GM12878 (cell line): ENCODE data around the gene DUSP10. TPM values are rescaled to one million over a fixed set of nuclear protein-coding genes. Genes with fewer than 3 reads are reported as not detected.

Experiments
- ATAC-seq: fragments of 200-7000 bp; cut with Tn5 transposase; 3 replicates; pipeline ENCODE4 v1.9.1; 2020; ENCODE audit warnings: mild to moderate bottlenecking, moderate library complexity
- BruUV-seq: library from RNA; stranded (reverse); fragments of 400-500 nt; replicated peaks from 2 replicates; lab custom pipeline; 2021; lab: Mats Ljungman, UMichigan
- CTCF ChIA-PET: fragments of 300-600 bp; sonication (Branson Sonifier 250); formaldehyde crosslinking; extraction: SDS; loops from one replicate; lab custom pipeline; 2021; ENCODE audit warnings: inconsistent platforms; lab: Yijun Ruan, JAX
- POLR2A ChIA-PET: fragments of 350-600 bp; formaldehyde crosslinking; extraction: SDS; loops from one replicate; lab custom pipeline; 2021; ENCODE audit warnings: inconsistent platforms; lab: Charles Lee
- RAD21 ChIA-PET: fragments of 300-600 bp; sonication (Branson Sonifier 250); formaldehyde crosslinking; loops from one replicate; lab custom pipeline; 2023; ENCODE audit warnings: antibody characterized with exemption; ENCODE audit not compliant: unreplicated experiment; lab: Charles Lee
- SMC1A ChIA-PET: fragments of 300-600 bp; sonication (Branson Sonifier 250); formaldehyde crosslinking; loops from one replicate; lab custom pipeline; 2023; ENCODE audit not compliant: unreplicated experiment, uncharacterized antibody; lab: Charles Lee
- DNase-seq: peaks from one replicate; pipeline ENCODE4 v3.0.0-alpha.2; 2011; ENCODE audit warnings: low read depth, low spot score
- FAIRE-seq: peaks from 3 replicates; lab custom pipeline; 2011; peaks lifted over from hg19 to GRCh38; lab: Jason Lieb, UNC
- H2AFZ ChIP-seq: 2 replicates; pipeline ENCODE4 v1.6.0; 2011; ENCODE audit warnings: low read depth, low read length, control low read depth; ENCODE audit not compliant: control insufficient read depth
- H3K27ac ChIP-seq: 2 replicates; pipeline ENCODE4 v1.5.1; 2011; ENCODE audit warnings: control low read depth; ENCODE audit not compliant: control insufficient read depth, insufficient read depth
- H3K27me3 ChIP-seq, 2 experiments: replicated peaks in 1 of 2; 2 replicates each; pipeline versions ENCODE4 v1.6.0 to v1.6.1; 2011; ENCODE audit warnings: low read length in 1 of 2; ENCODE audit not compliant: control insufficient read depth in 2 of 2, insufficient read depth in 2 of 2
- H3K36me3 ChIP-seq, 2 experiments: 2 replicates each; pipeline ENCODE4 v1.5.1; 2011; ENCODE audit warnings: low read length in 1 of 2; ENCODE audit not compliant: control insufficient read depth in 2 of 2, insufficient read depth in 2 of 2
- H3K4me1 ChIP-seq: 2 replicates; pipeline ENCODE4 v1.6.1; 2011; ENCODE audit warnings: mild to moderate bottlenecking, low read length, moderate library complexity, mixed read lengths; ENCODE audit not compliant: control insufficient read depth, insufficient read depth
- H3K4me2 ChIP-seq: 2 replicates; pipeline ENCODE4 v1.6.0; 2011; ENCODE audit warnings: control low read depth; ENCODE audit not compliant: control insufficient read depth, insufficient read depth
- H3K4me3 ChIP-seq: fragments of 200-600 bp; sonication (generic); 2 replicates; pipeline ENCODE4 v1.5.1; 2016
- H3K79me2 ChIP-seq: 2 replicates; pipeline ENCODE4 v1.6.0; 2011; ENCODE audit warnings: low read length; ENCODE audit not compliant: control insufficient read depth, insufficient read depth
- H3K9ac ChIP-seq: 2 replicates; pipeline ENCODE4 v1.8.0; 2011; ENCODE audit warnings: low read length, control low read depth, mixed read lengths; ENCODE audit not compliant: control insufficient read depth, insufficient read depth
- H3K9me3 ChIP-seq: replicated peaks from 3 replicates; pipeline ENCODE4 v1.5.1; 2011; ENCODE audit warnings: mild to moderate bottlenecking, low read length; ENCODE audit not compliant: control insufficient read depth, insufficient read depth
- H4K20me1 ChIP-seq: 2 replicates; pipeline ENCODE4 v1.6.0; 2011; ENCODE audit not compliant: control insufficient read depth, insufficient read depth
- ATF7 ChIP-seq: fragments of 450-650 bp; IDR thresholded peaks from 2 replicates; pipeline ENCODE4 v1.6.1; 2016; ENCODE audit warnings: low read depth, mild to moderate bottlenecking
- BACH1 ChIP-seq: fragments of 450-650 bp; IDR thresholded peaks from 2 replicates; pipeline ENCODE4 v1.6.1; 2017; ENCODE audit warnings: mild to moderate bottlenecking, borderline replicate concordance
- BCL3 ChIP-seq: IDR thresholded peaks from 2 replicates; pipeline ENCODE4 v1.6.1; 2011; ENCODE audit warnings: borderline replicate concordance, low read depth, mild to moderate bottlenecking, moderate library complexity, low read length; ENCODE audit not compliant: insufficient read depth, poor library complexity, severe bottlenecking
- CREB1 ChIP-seq: IDR thresholded peaks from 2 replicates; pipeline ENCODE4 v1.6.1; 2012; ENCODE audit warnings: low read depth, mild to moderate bottlenecking, inconsistent platforms
- EED ChIP-seq: sonication (generic); IDR thresholded peaks from 2 replicates; pipeline ENCODE4 v1.6.1; 2016; ENCODE audit warnings: antibody characterized with exemption, low read depth
- EP300 ChIP-seq, 2 experiments: fragments of 150-350 bp in 1 of 2; IDR thresholded peaks; 2 replicates each; pipeline ENCODE4 v1.6.1; 2011 to 2012; ENCODE audit warnings: low read depth in 2 of 2, low read length in 2 of 2, borderline replicate concordance in 1 of 2, improper control_type of control experiment in 1 of 2, inconsistent platforms in 1 of 2; ENCODE audit not compliant: control insufficient read depth in 1 of 2
- FOXM1 ChIP-seq: IDR thresholded peaks from 2 replicates; pipeline ENCODE4 v1.6.1; 2012; ENCODE audit warnings: low read depth, mild to moderate bottlenecking, inconsistent platforms, low read length, moderate library complexity
- HSF1 ChIP-seq: fragments of 150-350 bp; IDR thresholded peaks from 2 replicates; pipeline ENCODE4 v1.6.1; 2014; ENCODE audit warnings: mild to moderate bottlenecking, low read depth, low read length
- IRF5 ChIP-seq: fragments of 450-650 bp; IDR thresholded peaks from 2 replicates; pipeline ENCODE4 v1.6.1; 2017; ENCODE audit warnings: borderline replicate concordance
- JUNB ChIP-seq: IDR thresholded peaks from 2 replicates; pipeline ENCODE4 v1.6.1; 2016; ENCODE audit warnings: antibody characterized with exemption, mild to moderate bottlenecking
- MTA2 ChIP-seq: fragments of 450-650 bp; IDR thresholded peaks from 2 replicates; pipeline ENCODE4 v1.6.1; 2016; ENCODE audit warnings: low read depth, mild to moderate bottlenecking, moderate library complexity
- MXI1 ChIP-seq: fragments of 150-350 bp; IDR thresholded peaks from 2 replicates; pipeline ENCODE4 v1.6.1; 2011; ENCODE audit warnings: low read depth, mild to moderate bottlenecking, inconsistent platforms, low read length, improper control_type of control experiment
- NFIC ChIP-seq: IDR thresholded peaks from 2 replicates; pipeline ENCODE4 v1.6.1; 2012; ENCODE audit warnings: low read depth, mild to moderate bottlenecking, inconsistent platforms, low read length, moderate library complexity
- NFYB ChIP-seq: IDR thresholded peaks from 2 replicates; pipeline ENCODE4 v1.6.1; 2011; ENCODE audit warnings: low read depth, mild to moderate bottlenecking, low read length, improper control_type of control experiment, moderate library complexity; ENCODE audit not compliant: insufficient read depth
- NR2F1 ChIP-seq: fragments of 450-650 bp; conservative IDR thresholded peaks from 2 replicates; pipeline ENCODE4 v1.6.1; 2017; ENCODE audit warnings: mild to moderate bottlenecking
- POLR2AphosphoS5 ChIP-seq: IDR thresholded peaks from 2 replicates; pipeline ENCODE4 v1.6.1; 2011; ENCODE audit warnings: mild to moderate bottlenecking, low read length, inconsistent platforms
- RAD51 ChIP-seq: fragments of 450-650 bp; IDR thresholded peaks from 2 replicates; pipeline ENCODE4 v1.6.1; 2016; ENCODE audit warnings: moderate library complexity, mild to moderate bottlenecking, inconsistent platforms
- SREBF1 ChIP-seq: IDR thresholded peaks from 2 replicates; pipeline ENCODE4 v1.6.1; 2012; ENCODE audit warnings: mild to moderate bottlenecking, low read length
- ZZZ3 ChIP-seq: IDR thresholded peaks from 2 replicates; pipeline ENCODE4 v1.6.1; 2011; ENCODE audit warnings: low read depth; ENCODE audit not compliant: control insufficient read depth, insufficient read length
- WGBS: methylation state at CpG from one replicate; pipeline ENCODE4 v1.1.6; 2016; ENCODE audit warnings: low lambda C conversion rate; ENCODE audit not compliant: insufficient replicate concordance, insufficient coverage; ENCODE audit errors: missing lambda C conversion rate; 5-methylcytosine and 5-hydroxymethylcytosine counted together
- in situ Hi-C: fragments of 300-500 bp; cut with MboI; formaldehyde crosslinking; loops from 9 replicates; pipeline ENCODE4 v1.14.3; 2018; ENCODE audit warnings: mixed read lengths
- intact Hi-C: fragments of 100-400 bp; cut with micrococcal nuclease; formaldehyde crosslinking; loops from one replicate; pipeline ENCODE4 v1.14.2; 2022; ENCODE audit not compliant: unreplicated experiment
- polyA plus RNA-seq, 11 experiments: library from polyadenylated mRNA; depleted of rRNA in 4 of 11; unstranded in 6 of 11; stranded (reverse) in 5 of 11; fragments of >200 nt; fragmentation: Nextera tagmentation in 4 of 11; fragmentation: Illumina TruSeq in 1 of 11; extraction: Ambion mirVana in 4 of 11; extraction: Trizol in 1 of 11; gene quantifications; 1 replicate in 1 of 11; 2 replicates in 10 of 11; pipeline versions ENCODE4 v1.2.1 to v1.2.3, GENCODE V29; 2011 to 2016; ENCODE audit warnings: inconsistent platforms in 2 of 11, missing spikeins in 2 of 11, low read depth in 1 of 11
- total RNA-seq, 4 experiments: library from RNA; depleted of rRNA in 3 of 4; stranded (reverse); fragments of >200 nt in 3 of 4; fragmentation: Illumina TruSeq in 1 of 4; extraction: Trizol in 1 of 4; gene quantifications; 2 replicates each; pipeline versions ENCODE4 v1.2.1 to v1.2.3, GENCODE V29; 2013 to 2021

Gene DUSP10
- total and polyA plus RNA-seq, 10 of the 15 experiments (the other 5 are each of a cell fraction or from before 2014, with no cell fraction given), result 20.3 to 38.4 (median 27.8) TPM

- 0 out of 2 replicates have a peak overlapping the region, but pooled peaks have one; percentile 12 for H3K4me3 ChIP-seq
- peak; percentile 78 for DNase-seq
- POLR2A ChIA-PET, result interaction anchor here (0.5 to 10.0 kb wide), 15 partner anchors 8 to 393 kb away, joined by 3 to 194 read pairs (median 4); partner anchors contain the start of gene DUSP10
- H3K9ac ChIP-seq, result 0 out of 2 replicates have a peak overlapping the region, but pooled peaks have one; percentile 33
- in situ Hi-C loops, result no loop called here
- RAD21 ChIA-PET, result interaction anchor here (0.9 to 10.7 kb wide), 24 partner anchors 10 to 463 kb away, joined by 3 to 235 read pairs (median 8); partner anchors contain the start of gene DUSP10
- H3K36me3 ChIP-seq, result peaks cover 15 to 27% of the 10 kb centered on the region in 2 experiments
- WGBS, result 0% methylated on average over 5 of the region's 5 CpGs
- peak overlapping the region; percentile 54 for H3K4me2 ChIP-seq
- SMC1A ChIA-PET, result interaction anchor here (0.7 to 11.4 kb wide), 38 partner anchors 10 to 463 kb away, joined by 3 to 292 read pairs (median 5); partner anchors contain the start of gene DUSP10
- intact Hi-C loops, result loop anchor here (5.0 to 10.0 kb wide), 3 partner anchors 66 to 223 kb away; no protein-coding TSS in a partner anchor
- peak; percentile 73 for ATAC-seq
- BruUV-seq, result no TSS peak
- CTCF ChIA-PET, result interaction anchor here (0.8 to 3.2 kb wide), 23 partner anchors 10 to 663 kb away, joined by 3 to 24 read pairs (median 5); partner anchors contain the start of gene DUSP10
- peak; percentile 7 for FAIRE-seq
- peak overlapping the region; percentile 81 for H3K27ac ChIP-seq
- H3K9me3 ChIP-seq, result no peaks in the 10 kb centered on the region
- no peaks in the 10 kb centered on the region for H4K20me1 ChIP-seq
- peaks cover 63% of the 10 kb centered on the region for H3K79me2 ChIP-seq
- H2AFZ ChIP-seq, result peak overlapping the region; percentile 26; the same call in 1 of the 2 replicates
- H3K4me1 ChIP-seq, result peaks cover 45% of the 10 kb centered on the region
- no peaks in the 10 kb centered on the region for H3K27me3 ChIP-seq
- TF ChIP-seq ZZZ3 (no peak), EP300 (IDR thresholded peaks at IDR 0.05; ENCODE audit: borderline replicate concordance in 1 of 2, control insufficient read depth in 1 of 2, low read depth in 2 of 2, low read length in 2 of 2) (peak; percentile 56 to 79; a peak in 3 of 4 replicates), NFYB (0 out of 2 replicates have a peak, but pooled peaks have one; percentile 23), ATF7 (peak; percentile 26; the same call in 1 of the 2 replicates), JUNB (peak; percentile 25; the same call in 1 of the 2 replicates), EED (peak; percentile 87), MTA2 (peak; percentile 59; the same call in 1 of the 2 replicates), NR2F1 (0 out of 2 replicates have a peak, but pooled peaks have one; percentile 37), CREB1 (0 out of 2 replicates have a peak, but pooled peaks have one; percentile 20), IRF5 (no peak), FOXM1 (0 out of 2 replicates have a peak, but pooled peaks have one; percentile 33), MXI1 (0 out of 2 replicates have a peak, but pooled peaks have one; percentile 34), HSF1 (no peak), POLR2AphosphoS5 (peak; percentile 60; the same call in 1 of the 2 replicates), BACH1 (0 out of 2 replicates have a peak, but pooled peaks have one; percentile 17), NFIC (peak; percentile 66), BCL3 (no peak), RAD51 (peak; percentile 33; the same call in 1 of the 2 replicates), SREBF1 (no peak)
Measured at GRCh38 chr1:221708076-221708571, 33.8 kb downstream of the DUSP10 start.
